CD4-positive, alpha-beta T cell (primary cell): ENCODE results near the gene HIPK3. TPM values are rescaled to one million over a fixed set of nuclear protein-coding genes. Genes with fewer than 3 reads are reported as not detected.
"Not testable (repeated sequence)": the region's sequence is repeated elsewhere in the genome, so short reads cannot be mapped to it uniquely, and the experiment has no call there.

Experiments used
- ATAC-seq: fragments of 200-7000 bp; cut with Tn5 transposase; one replicate; pipeline ENCODE4 v1.10.0; 2022; ENCODE audit warnings: mild to moderate bottlenecking; ENCODE audit not compliant: poor library complexity
- CTCF ChIA-PET: fragments of 350-600 bp; sonication (Branson Sonifier 250); formaldehyde crosslinking; loops from one replicate; lab custom pipeline; 2021; ENCODE audit warnings: antibody characterized with exemption, inconsistent platforms; lab: Charles Lee
- POLR2A ChIA-PET: fragments of 350-600 bp; sonication (Branson Sonifier 250); formaldehyde crosslinking; loops from one replicate; lab custom pipeline; 2021; ENCODE audit warnings: antibody characterized with exemption, inconsistent platforms; lab: Charles Lee
- DNase-seq, 14 experiments: peaks; one replicate each; pipeline ENCODE4 v3.0.0-alpha.2; 2013 to 2020; ENCODE audit warnings: mixed read lengths in 2 of 14
- H3K27ac ChIP-seq, 2 donors: one replicate each; pipeline versions ENCODE4 v1.5.1 to v1.7.0; 2013; ENCODE audit warnings: low read length in 2 of 2, low read depth in 1 of 2, mild to moderate bottlenecking in 1 of 2
- H3K27me3 ChIP-seq, 2 experiments: 1 replicate in 1 of 2; 2 replicates in 1 of 2; pipeline versions ENCODE4 v1.6.1 to v1.7.0; 2013; ENCODE audit warnings: low read length in 2 of 2, control low read depth in 1 of 2, mild to moderate bottlenecking in 1 of 2, moderate library complexity in 1 of 2; ENCODE audit not compliant: insufficient read depth in 2 of 2, control insufficient read depth in 1 of 2
- H3K36me3 ChIP-seq: one replicate; pipeline ENCODE4 v1.6.1; 2013; ENCODE audit warnings: low read length, control low read depth; ENCODE audit not compliant: insufficient read depth
- H3K4me1 ChIP-seq: one replicate; pipeline ENCODE4 v1.6.1; 2013; ENCODE audit warnings: low read length, control low read depth; ENCODE audit not compliant: insufficient read depth
- H3K4me3 ChIP-seq: one replicate; pipeline ENCODE4 v1.5.1; 2013; ENCODE audit warnings: mild to moderate bottlenecking, low read length, moderate library complexity
- H3K9me3 ChIP-seq, 2 experiments: 1 replicate in 1 of 2; 2 replicates in 1 of 2; pipeline versions ENCODE4 v1.6.1 to v1.7.0; 2013; ENCODE audit warnings: low read length in 2 of 2, mild to moderate bottlenecking in 2 of 2, control low read depth in 1 of 2, moderate library complexity in 1 of 2; ENCODE audit not compliant: control insufficient read depth in 1 of 2, insufficient read depth in 1 of 2
- H3K27ac Mint-ChIP-seq: one replicate; pipeline ENCODE4 v1.8.0; 2020; ENCODE audit warnings: mixed read lengths
- H3K27me3 Mint-ChIP-seq: one replicate; pipeline ENCODE4 v1.8.0; 2021; ENCODE audit warnings: mixed read lengths
- H3K36me3 Mint-ChIP-seq: one replicate; pipeline ENCODE4 v1.8.0; 2021; ENCODE audit warnings: low read depth, mixed read lengths
- H3K4me1 Mint-ChIP-seq: one replicate; pipeline ENCODE4 v1.8.0; 2021; ENCODE audit warnings: low read depth, mixed read lengths
- H3K4me3 Mint-ChIP-seq: one replicate; pipeline ENCODE4 v1.8.0; 2020; ENCODE audit warnings: mild to moderate bottlenecking, mixed read lengths
- H3K9me3 Mint-ChIP-seq: one replicate; pipeline ENCODE4 v1.8.0; 2020; ENCODE audit warnings: mixed read lengths
- CTCF ChIP-seq: fragments of 200-600 bp; IDR thresholded peaks from one replicate; pipeline ENCODE4 v1.8.0; 2022; ENCODE audit warnings: antibody characterized with exemption, mild to moderate bottlenecking
- intact Hi-C, 2 experiments: fragments of 100-400 bp; cut with DNase I in 1 of 2; cut with micrococcal nuclease in 1 of 2; formaldehyde crosslinking; loops; one replicate each; pipeline versions ENCODE4 v1.15.1 to v1.9.0; 2023 to 2025; cut with DNase I, micrococcal nuclease
- total RNA-seq, 174 experiments: library from RNA in 2 of 174; stranded (reverse) in 2 of 174; gene quantifications; one replicate each; pipeline ENCODE4 v1.2.3 and lab custom pipeline; 2021 to 2026

HIPK3 gene
- total RNA-seq, 2 experiments from 2014 or later: 38.1 to 38.9 TPM

DNA sequence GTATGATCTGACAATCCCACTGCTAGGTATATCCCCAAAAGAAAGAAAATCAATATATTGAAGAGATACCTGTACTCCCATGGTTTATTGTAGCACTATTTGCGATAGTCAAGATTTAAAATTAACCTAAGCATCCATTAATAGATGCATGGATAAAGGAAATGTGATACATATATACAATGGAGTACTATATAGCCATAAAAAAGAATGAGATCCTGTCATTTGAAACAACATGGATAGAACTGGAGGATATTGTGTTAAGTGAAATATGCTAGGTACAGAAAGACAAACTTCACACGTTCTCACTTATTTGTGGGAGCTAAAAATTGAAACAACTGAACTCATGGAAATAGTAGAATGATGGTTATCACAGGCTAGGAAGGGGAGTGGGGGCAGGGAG is 14.6 kb upstream of the HIPK3 start:
- H3K9me3 Mint-ChIP-seq: no peaks in the 10 kb centered on the region

GRCh38 chr11:33243654-33244053 is 13.5 kb upstream of the HIPK3 start:
- H3K9me3 ChIP-seq, H3K36me3 ChIP-seq, H3K27ac Mint-ChIP-seq, H3K4me3 Mint-ChIP-seq, H3K4me3 ChIP-seq, ATAC-seq, POLR2A ChIA-PET, H3K36me3 Mint-ChIP-seq, CTCF ChIA-PET, DNase-seq, H3K4me1 ChIP-seq, H3K9me3 Mint-ChIP-seq, H3K27ac ChIP-seq, intact Hi-C loops, H3K27me3 ChIP-seq, H3K4me1 Mint-ChIP-seq: not testable (repeated sequence)
- peaks cover 16% of the 10 kb centered on the region for H3K27me3 Mint-ChIP-seq

More for the DNA sequence above, 14.6 kb upstream of the HIPK3 start:
- Histone ChIP-seq H3K27ac (no peak overlapping the region), H3K4me3 (no peak overlapping the region), H3K4me1 (no peaks in the 10 kb centered on the region), H3K36me3 (no peaks in the 10 kb centered on the region), H3K27me3 (no peaks in the 10 kb centered on the region), H3K9me3 (peaks cover 0 to 8% of the 10 kb centered on the region in 2 experiments)
- H3K4me1 Mint-ChIP-seq: no peaks in the 10 kb centered on the region
- H3K36me3 Mint-ChIP-seq: no peaks in the 10 kb centered on the region
- DNase-seq (no peak), ATAC-seq (no peak)
- TF ChIP-seq CTCF: no peak
- intact Hi-C loops: no loop called here
- no peak overlapping the region for H3K27ac Mint-ChIP-seq
- ChIA-PET CTCF (no interaction called here), POLR2A (no interaction called here)
- no peak overlapping the region for H3K4me3 Mint-ChIP-seq
- H3K27me3 Mint-ChIP-seq: peaks cover 12% of the 10 kb centered on the region

DNA sequence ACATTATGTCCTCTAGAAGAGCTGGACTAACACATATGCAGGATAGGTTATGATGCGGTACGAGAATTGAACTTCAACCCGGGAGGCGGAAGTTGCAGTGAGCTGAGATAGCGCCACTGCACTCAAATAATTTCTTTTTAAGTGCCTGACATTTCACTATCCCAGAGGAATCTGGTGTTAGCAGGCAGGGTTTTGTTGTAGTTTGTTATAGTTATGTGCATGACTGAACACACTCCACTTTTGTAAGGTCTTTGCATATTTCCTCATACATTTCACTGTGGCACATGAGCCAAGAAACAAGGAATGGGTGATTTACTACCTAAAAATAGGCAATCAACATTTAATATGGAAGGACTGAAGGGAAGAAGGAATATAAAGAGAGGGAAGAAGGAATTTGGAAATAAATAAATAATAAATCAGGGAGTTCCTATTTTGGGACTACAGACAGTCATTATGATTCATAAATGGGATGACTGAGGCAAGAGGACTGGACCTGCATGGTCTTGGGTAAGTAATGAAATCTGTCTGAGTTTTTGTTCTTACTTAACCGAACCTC is 8.7 kb upstream of the HIPK3 start:
- no peak overlapping the region for H3K27ac ChIP-seq
- H3K4me1 ChIP-seq: no peaks in the 10 kb centered on the region
- no peaks in the 10 kb centered on the region for H3K4me1 Mint-ChIP-seq
- DNase-seq: no peak
- H3K9me3 ChIP-seq: no peaks in the 10 kb centered on the region
- peaks cover 0 to 2% of the 10 kb centered on the region in 2 experiments for H3K27me3 ChIP-seq
- H3K36me3 ChIP-seq: no peaks in the 10 kb centered on the region
- peaks cover 16% of the 10 kb centered on the region for H3K27me3 Mint-ChIP-seq
- no peak for ATAC-seq
- TF ChIP-seq CTCF: no peak
- no peak overlapping the region for H3K4me3 ChIP-seq
- intact Hi-C loops: no loop called here
- H3K4me3 Mint-ChIP-seq: no peak overlapping the region
- H3K27ac Mint-ChIP-seq: no peak overlapping the region
- no peaks in the 10 kb centered on the region for H3K9me3 Mint-ChIP-seq
- no peaks in the 10 kb centered on the region for H3K36me3 Mint-ChIP-seq
- ChIA-PET CTCF (no interaction called here), POLR2A (no interaction called here)
